Activated CD4-positive, alpha-beta memory T cell treated with anti-CD3 and anti-CD28 coated beads for 36 hours (primary cell): ENCODE data around the gene CHST11. TPM values are rescaled to one million over a fixed set of nuclear protein-coding genes. Genes with fewer than 3 reads are reported as not detected.

Source experiments
- CTCF ChIA-PET: fragments of 350-600 bp; sonication (Branson Sonifier 250); formaldehyde crosslinking; loops from one replicate; lab custom pipeline; 2021; ENCODE audit warnings: antibody characterized with exemption, inconsistent platforms; lab: Charles Lee
- POLR2A ChIA-PET: fragments of 350-600 bp; sonication (Branson Sonifier 250); formaldehyde crosslinking; loops from one replicate; lab custom pipeline; 2021; ENCODE audit warnings: antibody characterized with exemption; lab: Charles Lee
- DNase-seq: peaks from one replicate; pipeline ENCODE4 v3.0.0-alpha.2; 2020
- H3K27ac Mint-ChIP-seq: one replicate; pipeline ENCODE4 v1.8.0; 2021; ENCODE audit warnings: mixed read lengths
- H3K27me3 Mint-ChIP-seq: one replicate; pipeline ENCODE4 v1.8.0; 2021; ENCODE audit warnings: mixed read lengths
- H3K36me3 Mint-ChIP-seq: one replicate; pipeline ENCODE4 v1.8.0; 2021; ENCODE audit warnings: mixed read lengths
- H3K4me1 Mint-ChIP-seq: one replicate; pipeline ENCODE4 v1.8.0; 2021; ENCODE audit warnings: low read depth, mixed read lengths
- H3K4me3 Mint-ChIP-seq: one replicate; pipeline ENCODE4 v1.8.0; 2021; ENCODE audit warnings: mild to moderate bottlenecking, mixed read lengths
- H3K9me3 Mint-ChIP-seq: one replicate; pipeline ENCODE4 v1.8.0; 2021; ENCODE audit warnings: mixed read lengths
- intact Hi-C: fragments of 100-400 bp; cut with micrococcal nuclease; formaldehyde crosslinking; loops from one replicate; pipeline ENCODE4 v1.15.1; 2023
- total RNA-seq, 2 experiments: library from RNA; stranded (reverse); gene quantifications; one replicate each; pipeline ENCODE4 v1.2.3, GENCODE V29; 2021

The CHST11 gene
- total RNA-seq, 2 experiments from 2014 or later, result 58.3 to 59.0 TPM

- Mint-ChIP-seq H3K4me1 (peaks cover 40% of the 10 kb centered on the region), H3K27me3 (no peaks in the 10 kb centered on the region), H3K9me3 (no peaks in the 10 kb centered on the region), H3K27ac (no peak overlapping the region), H3K36me3 (peaks cover 9% of the 10 kb centered on the region), H3K4me3 (no peak overlapping the region)
- ChIA-PET CTCF (no interaction called here), POLR2A (no interaction called here)
- intact Hi-C loops, result no loop called here
- DNase-seq, result no peak
These were observed 141.9 kb downstream of the CHST11 start for GRCh38 chr12:104598342-104599271.

GRCh38 chr12:104599272-104600035 lies 142.7 kb downstream of the CHST11 start:
- no peak for DNase-seq
- CTCF ChIA-PET, result no interaction called here
- H3K9me3 Mint-ChIP-seq, result no peaks in the 10 kb centered on the region
- no peak overlapping the region for H3K4me3 Mint-ChIP-seq
- peaks cover 9% of the 10 kb centered on the region for H3K36me3 Mint-ChIP-seq
- intact Hi-C loops, result no loop called here
- H3K4me1 Mint-ChIP-seq, result peaks cover 49% of the 10 kb centered on the region
- no peak overlapping the region for H3K27ac Mint-ChIP-seq
- H3K27me3 Mint-ChIP-seq, result no peaks in the 10 kb centered on the region
- POLR2A ChIA-PET, result no interaction called here

GRCh38 chr12:104600036-104600712 lies 143.4 kb downstream of the CHST11 start:
- peaks cover 53% of the 10 kb centered on the region for H3K4me1 Mint-ChIP-seq

GRCh38 chr12:104600790-104601739 lies 144.3 kb downstream of the CHST11 start:
- H3K27me3 Mint-ChIP-seq, result no peaks in the 10 kb centered on the region
- intact Hi-C loops, result no loop called here
- no peak overlapping the region for H3K27ac Mint-ChIP-seq
- ChIA-PET POLR2A (interaction anchor here (0.7 kb wide), 1 partner anchor 32 kb away, joined by 3 read pairs; no protein-coding TSS in a partner anchor), CTCF (interaction anchor here (1.2 to 1.4 kb wide), 2 partner anchors 9 to 219 kb away, joined by 4 read pairs; no protein-coding TSS in a partner anchor)
- peaks cover 9% of the 10 kb centered on the region for H3K36me3 Mint-ChIP-seq
- DNase-seq, result no peak
- H3K9me3 Mint-ChIP-seq, result no peaks in the 10 kb centered on the region
- peaks cover 50% of the 10 kb centered on the region for H3K4me1 Mint-ChIP-seq
- no peak overlapping the region for H3K4me3 Mint-ChIP-seq

More at GRCh38 chr12:104600036-104600712, 143.4 kb downstream of the CHST11 start:
- H3K4me3 Mint-ChIP-seq, result no peak overlapping the region
- intact Hi-C loops, result no loop called here
- H3K27ac Mint-ChIP-seq, result no peak overlapping the region
- peaks cover 9% of the 10 kb centered on the region for H3K36me3 Mint-ChIP-seq
- DNase-seq, result no peak
- H3K9me3 Mint-ChIP-seq, result no peaks in the 10 kb centered on the region
- ChIA-PET POLR2A (no interaction called here), CTCF (no interaction called here)
- H3K27me3 Mint-ChIP-seq, result no peaks in the 10 kb centered on the region

- no peaks in the 10 kb centered on the region for H3K27me3 Mint-ChIP-seq
- no peak overlapping the region for H3K4me3 Mint-ChIP-seq
- no peak for DNase-seq
- intact Hi-C loops, result no loop called here
- H3K27ac Mint-ChIP-seq, result no peak overlapping the region
- CTCF ChIA-PET, result interaction anchor here (3.5 kb wide), 1 partner anchor 221 kb away, joined by 16 read pairs; no protein-coding TSS in a partner anchor
- no peaks in the 10 kb centered on the region for H3K9me3 Mint-ChIP-seq
- H3K4me1 Mint-ChIP-seq, result peaks cover 41% of the 10 kb centered on the region
- H3K36me3 Mint-ChIP-seq, result peaks cover 9% of the 10 kb centered on the region
- POLR2A ChIA-PET, result no interaction called here
These were observed 145.7 kb downstream of the CHST11 start for GRCh38 chr12:104602406-104602805.

- H3K4me3 Mint-ChIP-seq, result no peak overlapping the region
- H3K36me3 Mint-ChIP-seq, result peaks cover 9% of the 10 kb centered on the region
- intact Hi-C loops, result no loop called here
- no peaks in the 10 kb centered on the region for H3K27me3 Mint-ChIP-seq
- H3K9me3 Mint-ChIP-seq, result no peaks in the 10 kb centered on the region
- H3K4me1 Mint-ChIP-seq, result peaks cover 41% of the 10 kb centered on the region
- POLR2A ChIA-PET, result no interaction called here
- peak overlapping the region; percentile 92 for H3K27ac Mint-ChIP-seq
- CTCF ChIA-PET, result interaction anchor here (1.7 to 3.5 kb wide), 2 partner anchors 146 to 221 kb away, joined by 14 to 16 read pairs; partner anchors contain the start of gene CHST11
- no peak for DNase-seq
These were observed 146.1 kb downstream of the CHST11 start for GRCh38 chr12:104602896-104603295.

GRCh38 chr12:104603545-104603973 lies 146.8 kb downstream of the CHST11 start:
- H3K4me1 Mint-ChIP-seq, result peaks cover 44% of the 10 kb centered on the region
- no peak for DNase-seq
- no peaks in the 10 kb centered on the region for H3K9me3 Mint-ChIP-seq
- peaks cover 9% of the 10 kb centered on the region for H3K36me3 Mint-ChIP-seq
- ChIA-PET CTCF (interaction anchor here (1.7 to 3.5 kb wide), 2 partner anchors 147 to 222 kb away, joined by 14 to 16 read pairs; partner anchors contain the start of gene CHST11), POLR2A (interaction anchor here (0.9 to 1.7 kb wide), 8 partner anchors 13 to 147 kb away, joined by 3 to 12 read pairs (median 4); partner anchors contain the start of gene CHST11)
- no peak overlapping the region for H3K4me3 Mint-ChIP-seq
- intact Hi-C loops, result no loop called here
- no peaks in the 10 kb centered on the region for H3K27me3 Mint-ChIP-seq
- H3K27ac Mint-ChIP-seq, result peak overlapping the region; percentile 92

- peak overlapping the region; percentile 19 for H3K4me3 Mint-ChIP-seq
- peak overlapping the region; percentile 92 for H3K27ac Mint-ChIP-seq
- DNase-seq, result peak; percentile 81
- H3K9me3 Mint-ChIP-seq, result no peaks in the 10 kb centered on the region
- intact Hi-C loops, result loop anchor here (1.0 to 2.0 kb wide), 7 partner anchors 26 to 144 kb away; no protein-coding TSS in a partner anchor
- no peaks in the 10 kb centered on the region for H3K27me3 Mint-ChIP-seq
- ChIA-PET CTCF (interaction anchor here (0.7 to 3.5 kb wide), 5 partner anchors 10 to 222 kb away, joined by 3 to 16 read pairs (median 5); partner anchors contain the start of gene CHST11), POLR2A (interaction anchor here (0.9 to 1.7 kb wide), 10 partner anchors 13 to 148 kb away, joined by 3 to 12 read pairs (median 4); partner anchors contain the start of gene CHST11)
- H3K36me3 Mint-ChIP-seq, result peaks cover 9% of the 10 kb centered on the region
- peaks cover 47% of the 10 kb centered on the region for H3K4me1 Mint-ChIP-seq
These were observed 147.6 kb downstream of the CHST11 start for GRCh38 chr12:104604070-104604994.

- Mint-ChIP-seq H3K36me3 (peaks cover 9% of the 10 kb centered on the region), H3K27ac (peak overlapping the region; percentile 92), H3K4me1 (peaks cover 51% of the 10 kb centered on the region), H3K27me3 (no peaks in the 10 kb centered on the region), H3K4me3 (no peak overlapping the region), H3K9me3 (no peaks in the 10 kb centered on the region)
- ChIA-PET CTCF (interaction anchor here (0.7 to 3.5 kb wide), 6 partner anchors 9 to 223 kb away, joined by 3 to 16 read pairs (median 4); partner anchors contain the start of gene CHST11), POLR2A (interaction anchor here (1.0 to 1.7 kb wide), 7 partner anchors 37 to 146 kb away, joined by 3 to 12 read pairs (median 4); no protein-coding TSS in a partner anchor)
- intact Hi-C loops, result loop anchor here (1.0 to 2.0 kb wide), 7 partner anchors 27 to 145 kb away; no protein-coding TSS in a partner anchor
- no peak for DNase-seq
These were observed 148.4 kb downstream of the CHST11 start for GRCh38 chr12:104604995-104605675.
